ENCODE measurements around the gene FIP1L1. TPM values are rescaled to one million over a fixed set of nuclear protein-coding genes. Genes with fewer than 3 reads are reported as not detected.

FIP1L1 gene
- total and polyA plus RNA-seq, 2 donors (not counting 3 experiments of a cell fraction or from before 2014, with no cell fraction given) = 18.9 to 51.9 TPM

GRCh38 chr4:53465281-53465680, 87.8 kb downstream of the FIP1L1 start:
- ChIA-PET CTCF (interaction anchor here (0.9 to 2.3 kb wide), 4 partner anchors 11 to 769 kb away, joined by 3 to 8 read pairs (median 4); no protein-coding TSS in a partner anchor), POLR2A (no interaction called here)
- intact Hi-C loops (cut with micrococcal nuclease) = no loop called here
- Histone ChIP-seq H3K4me1 (ENCODE audit: control insufficient read depth, extremely low read depth, insufficient read depth, low read length) (no peaks in the 10 kb centered on the region), H3K9me1 (replicated peaks; ENCODE audit: control insufficient read depth, extremely low read depth, insufficient read depth, low read length) (no peaks in the 10 kb centered on the region), H3K27me3 (ENCODE audit: control insufficient read depth in 2 of 2, insufficient read depth in 2 of 2, low read length in 2 of 2) (no peaks in the 10 kb centered on the region), H3K9ac (replicated peaks; ENCODE audit: extremely low read depth, insufficient read depth, low read length) (no peak overlapping the region), H3K36me3 (ENCODE audit: control insufficient read depth in 2 of 2, extremely low read depth in 1 of 2, insufficient read depth in 2 of 2, low read length in 2 of 2) (peaks cover 0 to 6% of the 10 kb centered on the region in 2 experiments), H3K79me2 (ENCODE audit: control insufficient read depth, insufficient read depth, low read length) (no peaks in the 10 kb centered on the region), H3K4me2 (ENCODE audit: insufficient read depth, low read length) (no peak overlapping the region), H3K4me3 (replicated peaks in 1 of 3; ENCODE audit: insufficient read depth in 1 of 3, low read depth in 1 of 3, low read length in 3 of 3) (no peak overlapping the region), H3K9me3 (replicated peaks; ENCODE audit: control insufficient read depth, insufficient read depth, low read length) (no peaks in the 10 kb centered on the region), H4K20me1 (replicated peaks; ENCODE audit: control insufficient read depth, extremely low read depth, insufficient read depth, low read length) (no peaks in the 10 kb centered on the region), H2AFZ (ENCODE audit: low read depth, low read length) (no peak overlapping the region), H3K27ac (ENCODE audit: insufficient read depth, low read depth, low read length) (no peak overlapping the region)
- DNase-seq (ENCODE audit: low read depth, low spot score) (no peak), FAIRE-seq (no peak)
- TF ChIP-seq CTCF (IDR thresholded peaks at IDR 0.05; ENCODE audit: extremely low read depth in 1 of 2, insufficient read depth in 1 of 2, low read depth in 1 of 2, low read length in 2 of 2) = no peak
- no peak for TF ChIP-seq MYC (IDR thresholded peaks at IDR 0.05; ENCODE audit: low read depth, low read length)
- no peak for TF ChIP-seq GATA2 (IDR thresholded peaks at IDR 0.05; ENCODE audit: insufficient read depth, insufficient read length, low read depth, low read length)
- no peak for TF ChIP-seq FOS (IDR thresholded peaks at IDR 0.05; ENCODE audit: borderline replicate concordance, insufficient read depth, low read length)
- no peak for TF ChIP-seq EZH2 (IDR thresholded peaks at IDR 0.05; ENCODE audit: borderline replicate concordance, low read depth, low read length, severe bottlenecking)
- no peak for TF ChIP-seq POLR2AphosphoS5 (IDR thresholded peaks at IDR 0.05; ENCODE audit: insufficient read depth, low read depth, low read length)
- no peak for TF ChIP-seq POLR2A (IDR thresholded peaks at IDR 0.05; ENCODE audit: low read depth, low read length)
- no peak for TF ChIP-seq JUN (IDR thresholded peaks at IDR 0.05; ENCODE audit: borderline replicate concordance, insufficient read depth, insufficient read length, low read depth)
- no peak for TF ChIP-seq MAX (IDR thresholded peaks at IDR 0.05; ENCODE audit: insufficient read depth, insufficient read length)
- BruUV-seq (replicated peaks) = no TSS peak
- dilution Hi-C loops (cut with MboI; ENCODE audit: extremely low pct_ligation_motif_present, low sequenced_read_pairs) = no loop called here

All from endothelial cell of umbilical vein (primary cell).